MM.1S (cell line): ENCODE results near the gene AEN.

Source experiments
- DNase-seq: peaks from one replicate; pipeline ENCODE4 v3.0.0-alpha.2; 2015
- H2AFZ ChIP-seq: fragments of 300-600 bp; sonication (generic); 2 replicates; pipeline ENCODE4 v1.6.0; 2016; ENCODE audit warnings: antibody characterized with exemption, low read length
- H3F3A ChIP-seq: fragments of 300-600 bp; sonication (generic); 2 replicates; pipeline ENCODE4 v1.6.1; 2016; ENCODE audit warnings: mild to moderate bottlenecking, antibody characterized with exemption, low read length, moderate library complexity, mixed read lengths; ENCODE audit not compliant: insufficient read depth
- H3K27ac ChIP-seq: fragments of 300-600 bp; sonication (generic); 2 replicates; pipeline ENCODE4 v1.5.1; 2016; ENCODE audit warnings: mild to moderate bottlenecking, low read length
- H3K27me3 ChIP-seq: fragments of 300-600 bp; sonication (generic); replicated peaks from 2 replicates; pipeline ENCODE4 v1.6.0; 2016; ENCODE audit warnings: low read length; ENCODE audit not compliant: insufficient read depth
- H3K36me3 ChIP-seq: fragments of 300-600 bp; sonication (generic); replicated peaks from 2 replicates; pipeline ENCODE4 v1.6.1; 2016; ENCODE audit warnings: mild to moderate bottlenecking, low read length, mixed read lengths; ENCODE audit not compliant: insufficient read depth
- H3K4me1 ChIP-seq: fragments of 300-600 bp; sonication (generic); 2 replicates; pipeline ENCODE4 v1.6.1; 2016; ENCODE audit warnings: low read length, mixed read lengths
- H3K4me2 ChIP-seq: fragments of 300-600 bp; sonication (generic); 2 replicates; pipeline ENCODE4 v1.6.0; 2016; ENCODE audit warnings: low read depth, low read length
- H3K4me3 ChIP-seq: fragments of 300-600 bp; sonication (generic); 2 replicates; pipeline ENCODE4 v1.5.1; 2016; ENCODE audit warnings: low read length, mixed read lengths
- H3K79me2 ChIP-seq: fragments of 300-600 bp; sonication (generic); 2 replicates; pipeline ENCODE4 v1.6.1; 2016; ENCODE audit warnings: mixed run types, low read length, mixed read lengths
- H3K9ac ChIP-seq: fragments of 300-600 bp; sonication (generic); 2 replicates; pipeline ENCODE4 v1.6.1; 2016; ENCODE audit warnings: low read length, mixed read lengths
- H3K9me2 ChIP-seq: fragments of 300-600 bp; sonication (generic); replicated peaks from 2 replicates; pipeline ENCODE4 v1.6.1; 2016; ENCODE audit warnings: mild to moderate bottlenecking, low read length, mixed read lengths; ENCODE audit not compliant: insufficient read depth
- H3K9me3 ChIP-seq: fragments of 300-600 bp; sonication (generic); replicated peaks from 2 replicates; pipeline ENCODE4 v1.6.1; 2016; ENCODE audit warnings: mild to moderate bottlenecking, low read length, mixed read lengths; ENCODE audit not compliant: insufficient read depth
- H4K20me1 ChIP-seq: fragments of 300-600 bp; sonication (generic); 2 replicates; pipeline ENCODE4 v1.6.1; 2016; ENCODE audit warnings: mild to moderate bottlenecking, low read length, moderate library complexity, mixed read lengths; ENCODE audit not compliant: insufficient read depth
- EZH2 ChIP-seq: fragments of 300-600 bp; sonication (generic); optimal IDR thresholded peaks from 2 replicates; pipeline ENCODE3; 2017; ENCODE audit warnings: low read depth, mild to moderate bottlenecking, antibody characterized with exemption, low read length, mixed read lengths
- EZH2phosphoT487 ChIP-seq: fragments of 300-600 bp; sonication (generic); IDR thresholded peaks from 2 replicates; pipeline ENCODE4 v1.6.1; 2018; ENCODE audit warnings: antibody characterized with exemption, low read length
- TF ChIP-seq, protein P1 (sequence below): fragments of 300-600 bp; sonication (generic); IDR thresholded peaks from 2 replicates; pipeline ENCODE4 v1.5.1; 2016; ENCODE audit warnings: antibody characterized with exemption, low read length, mixed read lengths

AEN gene

GRCh38 chr15:88653200-88654064 lies 32.3 kb downstream of the AEN start:
- no peak for DNase-seq
- Histone ChIP-seq H3K9ac (no peak overlapping the region), H3K9me2 (no peaks in the 10 kb centered on the region), H3K4me1 (peaks cover 21% of the 10 kb centered on the region), H3F3A (peaks cover 33% of the 10 kb centered on the region), H4K20me1 (no peaks in the 10 kb centered on the region), H3K36me3 (no peaks in the 10 kb centered on the region), H3K4me3 (no peak overlapping the region), H2AFZ (no peak overlapping the region), H3K9me3 (no peaks in the 10 kb centered on the region), H3K27me3 (no peaks in the 10 kb centered on the region), H3K27ac (no peak overlapping the region), H3K79me2 (peaks cover 3% of the 10 kb centered on the region; the same call in 1 of the 2 replicates), H3K4me2 (no peak overlapping the region)
- TF ChIP-seq EZH2phosphoT487 (no peak), EZH2 (no peak)
- TF ChIP-seq, protein P1, sequence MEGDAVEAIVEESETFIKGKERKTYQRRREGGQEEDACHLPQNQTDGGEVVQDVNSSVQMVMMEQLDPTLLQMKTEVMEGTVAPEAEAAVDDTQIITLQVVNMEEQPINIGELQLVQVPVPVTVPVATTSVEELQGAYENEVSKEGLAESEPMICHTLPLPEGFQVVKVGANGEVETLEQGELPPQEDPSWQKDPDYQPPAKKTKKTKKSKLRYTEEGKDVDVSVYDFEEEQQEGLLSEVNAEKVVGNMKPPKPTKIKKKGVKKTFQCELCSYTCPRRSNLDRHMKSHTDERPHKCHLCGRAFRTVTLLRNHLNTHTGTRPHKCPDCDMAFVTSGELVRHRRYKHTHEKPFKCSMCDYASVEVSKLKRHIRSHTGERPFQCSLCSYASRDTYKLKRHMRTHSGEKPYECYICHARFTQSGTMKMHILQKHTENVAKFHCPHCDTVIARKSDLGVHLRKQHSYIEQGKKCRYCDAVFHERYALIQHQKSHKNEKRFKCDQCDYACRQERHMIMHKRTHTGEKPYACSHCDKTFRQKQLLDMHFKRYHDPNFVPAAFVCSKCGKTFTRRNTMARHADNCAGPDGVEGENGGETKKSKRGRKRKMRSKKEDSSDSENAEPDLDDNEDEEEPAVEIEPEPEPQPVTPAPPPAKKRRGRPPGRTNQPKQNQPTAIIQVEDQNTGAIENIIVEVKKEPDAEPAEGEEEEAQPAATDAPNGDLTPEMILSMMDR: no peak

DNA sequence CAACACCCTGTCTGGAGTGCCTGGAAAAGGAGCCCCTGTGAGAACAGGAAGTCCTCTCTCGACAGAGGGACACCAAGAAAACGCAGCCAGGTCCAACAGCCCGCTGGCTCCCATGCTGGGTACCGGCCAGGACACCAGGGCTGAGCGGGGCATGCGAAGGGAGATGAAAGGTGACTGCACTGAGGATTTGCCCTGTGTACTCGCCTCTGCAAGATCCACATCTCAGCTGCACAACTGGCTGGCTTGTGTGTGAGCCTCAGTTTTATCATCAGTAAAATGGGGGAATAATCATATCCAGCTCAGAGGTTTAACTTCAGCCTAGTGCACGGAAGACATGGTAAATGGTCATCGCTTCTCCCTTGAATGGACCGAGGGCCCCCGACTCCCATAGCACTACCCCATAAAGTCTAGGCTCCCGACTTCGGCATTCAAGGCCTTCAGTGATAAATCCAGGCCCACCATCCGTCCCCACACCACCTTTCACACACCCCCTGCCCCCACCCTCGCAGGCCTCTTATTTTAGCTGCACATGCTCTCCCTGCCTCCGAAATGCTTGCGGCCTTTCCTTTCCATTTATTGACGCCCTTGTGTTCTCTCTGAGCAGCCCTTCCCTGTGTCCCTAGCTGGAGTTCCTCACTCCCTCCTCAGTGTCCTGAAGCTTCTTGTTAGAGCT lies 33.4 kb downstream of the AEN start:
- no peak for DNase-seq

GRCh38 chr15:88655103-88655553 lies 34.0 kb downstream of the AEN start:
- H2AFZ ChIP-seq: no peak overlapping the region
- H4K20me1 ChIP-seq: no peaks in the 10 kb centered on the region
- H3K4me2 ChIP-seq: no peak overlapping the region
- H3K79me2 ChIP-seq: no peaks in the 10 kb centered on the region
- no peaks in the 10 kb centered on the region for H3K9me3 ChIP-seq
- no peak overlapping the region for H3K4me3 ChIP-seq
- no peak for DNase-seq
- no peaks in the 10 kb centered on the region for H3K27me3 ChIP-seq
- no peaks in the 10 kb centered on the region for H3K9me2 ChIP-seq
- peaks cover 33% of the 10 kb centered on the region for H3F3A ChIP-seq
- no peaks in the 10 kb centered on the region for H3K36me3 ChIP-seq
- no peak overlapping the region for H3K27ac ChIP-seq
- no peak overlapping the region for H3K9ac ChIP-seq
- H3K4me1 ChIP-seq: peaks cover 21% of the 10 kb centered on the region
- no peak for TF ChIP-seq EZH2phosphoT487
- TF ChIP-seq, protein P1: no peak
- TF ChIP-seq EZH2: no peak

More for the DNA sequence above, 33.4 kb downstream of the AEN start:
- Histone ChIP-seq H2AFZ (no peak overlapping the region), H3K4me3 (no peak overlapping the region), H3K9me3 (no peaks in the 10 kb centered on the region), H3K27me3 (no peaks in the 10 kb centered on the region), H3K4me1 (peaks cover 21% of the 10 kb centered on the region), H3K4me2 (no peak overlapping the region), H3K9me2 (no peaks in the 10 kb centered on the region), H3K9ac (no peak overlapping the region), H3K79me2 (peaks cover 2% of the 10 kb centered on the region; the same call in 1 of the 2 replicates), H3K36me3 (no peaks in the 10 kb centered on the region), H3K27ac (no peak overlapping the region), H3F3A (peaks cover 33% of the 10 kb centered on the region), H4K20me1 (no peaks in the 10 kb centered on the region)
- no peak for TF ChIP-seq EZH2
- TF ChIP-seq, protein P1: no peak
- no peak for TF ChIP-seq EZH2phosphoT487
